H4 (cell line): ENCODE measurements around the gene CIRBP. TPM values are rescaled to one million over a fixed set of nuclear protein-coding genes. Genes with fewer than 3 reads are reported as not detected.
"Not testable (repeated sequence)": the region's sequence is repeated elsewhere in the genome, so short reads cannot be mapped to it uniquely, and the experiment has no call there.

Experiments used
- DNase-seq: peaks from one replicate; pipeline ENCODE4 v3.0.0-alpha.2; 2015; ENCODE audit warnings: low spot score
- total RNA-seq: library from RNA; depleted of rRNA; stranded (reverse); fragments of >200 nt; shearing (Covaris generic); gene quantifications from 2 replicates; pipeline ENCODE4 v1.2.3, GENCODE V29; 2014

Gene CIRBP
- total RNA-seq, 1 experiment from 2014 or later, result 197 TPM

- peak; percentile 76 for DNase-seq
These were observed 25.1 kb upstream of the CIRBP start for GRCh38 chr19:1243768-1244692.

GRCh38 chr19:1244693-1245451 lies 24.3 kb upstream of the CIRBP start:
- DNase-seq, result no peak

- DNase-seq, result no peak
These were observed 23.5 kb upstream of the CIRBP start for GRCh38 chr19:1245494-1246264.

GRCh38 chr19:1246265-1247087 lies 22.7 kb upstream of the CIRBP start:
- not testable (repeated sequence) for DNase-seq

GRCh38 chr19:1247748-1248138 lies 21.4 kb upstream of the CIRBP start:
- no peak for DNase-seq

- DNase-seq, result peak; percentile 51
These were observed 20.9 kb upstream of the CIRBP start, which contains the start of gene MIDN for GRCh38 chr19:1248139-1248785. Gene MIDN, plus strand, starts transcription at chr19:1248583. Its CDS starts 1,714 bp downstream, at chr19:1250297.

GRCh38 chr19:1248786-1249297 lies 20.3 kb upstream of the CIRBP start:
- DNase-seq, result peak; percentile 77

GRCh38 chr19:1249298-1249989 lies 19.7 kb upstream of the CIRBP start:
- DNase-seq, result peak; percentile 90

GRCh38 chr19:1249990-1250436 lies 19.1 kb upstream of the CIRBP start:
- no peak for DNase-seq

GRCh38 chr19:1250437-1251260 lies 18.5 kb upstream of the CIRBP start:
- DNase-seq, result peak; percentile 71

- peak; percentile 51 for DNase-seq
These were observed 17.6 kb upstream of the CIRBP start for GRCh38 chr19:1251330-1252220.

GRCh38 chr19:1252221-1252820 lies 16.8 kb upstream of the CIRBP start:
- peak; percentile 86 for DNase-seq

GRCh38 chr19:1252821-1253513 lies 16.2 kb upstream of the CIRBP start:
- peak; percentile 96 for DNase-seq

GRCh38 chr19:1253514-1254080 lies 15.5 kb upstream of the CIRBP start:
- peak; percentile 82 for DNase-seq

- no peak for DNase-seq
These were observed 15.0 kb upstream of the CIRBP start for GRCh38 chr19:1254081-1254527.
